Measurements from ENCODE around the gene PITPNM1.

DNA sequence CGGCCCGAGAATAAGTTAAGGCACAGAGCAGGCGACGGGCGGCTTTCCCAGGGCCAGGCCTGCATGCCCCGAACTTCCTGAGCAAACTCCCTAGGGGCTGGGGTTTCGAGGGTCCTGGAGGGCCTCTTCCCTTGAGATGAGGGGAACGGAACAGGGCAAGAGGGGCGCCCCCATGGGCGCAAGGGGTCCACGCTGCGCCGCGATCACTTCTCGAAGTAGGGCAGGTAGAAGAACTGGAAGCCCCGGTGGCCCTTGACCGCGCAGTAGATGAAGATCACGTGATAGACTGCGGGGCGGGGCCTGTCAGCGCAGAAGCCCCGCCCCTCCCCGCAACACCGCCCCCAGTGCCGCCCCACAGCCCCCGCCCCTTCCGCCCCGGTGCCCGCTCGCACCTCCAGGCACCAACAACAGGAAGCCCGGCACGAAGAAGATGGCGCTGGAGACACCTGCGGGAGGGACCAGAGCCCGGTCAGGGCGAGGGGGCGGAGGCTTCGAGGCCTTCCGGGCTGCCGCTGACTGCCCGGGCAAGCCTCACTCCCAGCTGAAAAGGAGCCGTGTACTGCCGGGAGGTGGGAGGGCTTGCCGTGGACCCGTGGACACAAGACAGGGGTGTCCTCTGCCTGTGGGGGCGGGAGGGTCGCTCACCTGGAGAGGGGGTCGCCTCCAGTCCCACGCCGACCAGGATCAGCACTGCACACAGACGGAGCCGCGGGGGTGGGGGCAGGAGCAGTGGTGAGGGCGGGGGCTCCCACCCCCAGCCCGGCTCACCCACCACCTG, 40.6 kb downstream of the PITPNM1 start:
- peak; percentile 53 to 86 (median 83) for TF ChIP-seq POLR2A (IDR thresholded peaks at IDR 0.05)
- TF ChIP-seq, protein P1, sequence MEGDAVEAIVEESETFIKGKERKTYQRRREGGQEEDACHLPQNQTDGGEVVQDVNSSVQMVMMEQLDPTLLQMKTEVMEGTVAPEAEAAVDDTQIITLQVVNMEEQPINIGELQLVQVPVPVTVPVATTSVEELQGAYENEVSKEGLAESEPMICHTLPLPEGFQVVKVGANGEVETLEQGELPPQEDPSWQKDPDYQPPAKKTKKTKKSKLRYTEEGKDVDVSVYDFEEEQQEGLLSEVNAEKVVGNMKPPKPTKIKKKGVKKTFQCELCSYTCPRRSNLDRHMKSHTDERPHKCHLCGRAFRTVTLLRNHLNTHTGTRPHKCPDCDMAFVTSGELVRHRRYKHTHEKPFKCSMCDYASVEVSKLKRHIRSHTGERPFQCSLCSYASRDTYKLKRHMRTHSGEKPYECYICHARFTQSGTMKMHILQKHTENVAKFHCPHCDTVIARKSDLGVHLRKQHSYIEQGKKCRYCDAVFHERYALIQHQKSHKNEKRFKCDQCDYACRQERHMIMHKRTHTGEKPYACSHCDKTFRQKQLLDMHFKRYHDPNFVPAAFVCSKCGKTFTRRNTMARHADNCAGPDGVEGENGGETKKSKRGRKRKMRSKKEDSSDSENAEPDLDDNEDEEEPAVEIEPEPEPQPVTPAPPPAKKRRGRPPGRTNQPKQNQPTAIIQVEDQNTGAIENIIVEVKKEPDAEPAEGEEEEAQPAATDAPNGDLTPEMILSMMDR (IDR thresholded peaks at IDR 0.05): no peak

All from body of pancreas (tissue), 4 donors.